Measurements from ENCODE around the gene PDZRN4. TPM values are rescaled to one million over a fixed set of nuclear protein-coding genes. Genes with fewer than 3 reads are reported as not detected.
A peak's percentile ranks its signal among the peaks of the same experiment; 100 is the strongest.
"Not testable (repeated sequence)": the region's sequence is repeated elsewhere in the genome, so short reads cannot be mapped to it uniquely, and the experiment has no call there.

The PDZRN4 gene
- total RNA-seq, 4 donors from 2014 or later: 0.54 to 2.9 (median 1.1) TPM

- no peak overlapping the region for H3K27ac ChIP-seq
- H3K4me3 ChIP-seq (replicated peaks in 1 of 3): no peak overlapping the region
- H3K27me3 ChIP-seq: no peaks in the 10 kb centered on the region
- TF ChIP-seq POLR2A (IDR thresholded peaks at IDR 0.05) (no peak), CTCF (IDR thresholded peaks at IDR 0.05) (no peak)
- H3K36me3 ChIP-seq: no peaks in the 10 kb centered on the region
- intact Hi-C loops (cut with DNase I): no loop called here
- no peaks in the 10 kb centered on the region for H3K9me3 ChIP-seq
- no peak for DNase-seq
- H3K4me1 ChIP-seq: no peaks in the 10 kb centered on the region
- WGBS, 2 donors: 25 to 36% methylated on average over 4 of the region's 4 CpGs
Measured at GRCh38 chr12:41234692-41235091, 46.6 kb downstream of the PDZRN4 start.

GRCh38 chr12:41242603-41243002, 54.5 kb downstream of the PDZRN4 start:
- 51 to 62% methylated on average over 2 of the region's 2 CpGs for WGBS, 2 donors
- no peak for DNase-seq
- no peaks in the 10 kb centered on the region for H3K4me1 ChIP-seq
- no peaks in the 10 kb centered on the region for H3K36me3 ChIP-seq
- H3K27me3 ChIP-seq: no peaks in the 10 kb centered on the region
- no peak overlapping the region for H3K27ac ChIP-seq
- TF ChIP-seq CTCF (IDR thresholded peaks at IDR 0.05): no peak
- no peak for TF ChIP-seq POLR2A (IDR thresholded peaks at IDR 0.05)
- H3K4me3 ChIP-seq (replicated peaks in 1 of 3): no peak overlapping the region
- H3K9me3 ChIP-seq: no peaks in the 10 kb centered on the region
- intact Hi-C loops (cut with DNase I): no loop called here

GRCh38 chr12:41248391-41248790, 60.3 kb downstream of the PDZRN4 start:
- Histone ChIP-seq H3K36me3 (no peaks in the 10 kb centered on the region), H3K4me3 (replicated peaks in 1 of 3) (no peak overlapping the region), H3K9me3 (no peaks in the 10 kb centered on the region), H3K4me1 (no peaks in the 10 kb centered on the region), H3K27me3 (no peaks in the 10 kb centered on the region), H3K27ac (no peak overlapping the region)
- intact Hi-C loops (cut with DNase I): no loop called here
- TF ChIP-seq POLR2A (IDR thresholded peaks at IDR 0.05) (no peak), CTCF (IDR thresholded peaks at IDR 0.05) (no peak)
- 91 to 93% methylated on average over 2 of the region's 2 CpGs for WGBS, 2 donors
- DNase-seq: no peak

- Histone ChIP-seq H3K36me3 (no peaks in the 10 kb centered on the region), H3K4me1 (no peaks in the 10 kb centered on the region), H3K9me3 (no peaks in the 10 kb centered on the region), H3K27me3 (no peaks in the 10 kb centered on the region), H3K27ac (no peak overlapping the region), H3K4me3 (replicated peaks in 1 of 3) (no peak overlapping the region)
- TF ChIP-seq POLR2A (IDR thresholded peaks at IDR 0.05) (no peak), CTCF (IDR thresholded peaks at IDR 0.05) (no peak)
- intact Hi-C loops (cut with DNase I): no loop called here
- 17 to 24% methylated on average over 2 of the region's 2 CpGs for WGBS, 2 donors
- peak; percentile 42 to 53 for DNase-seq
Measured at GRCh38 chr12:41250748-41251147, 62.6 kb downstream of the PDZRN4 start.

GRCh38 chr12:41254004-41254914, 66.1 kb downstream of the PDZRN4 start:
- H3K36me3 ChIP-seq: no peaks in the 10 kb centered on the region
- no peaks in the 10 kb centered on the region for H3K27me3 ChIP-seq
- TF ChIP-seq POLR2A (IDR thresholded peaks at IDR 0.05) (no peak), CTCF (IDR thresholded peaks at IDR 0.05) (no peak)
- intact Hi-C loops (cut with DNase I): no loop called here
- no peak overlapping the region for H3K4me3 ChIP-seq (replicated peaks in 1 of 3)
- no peak for DNase-seq
- WGBS, 2 donors: 75 to 88% methylated on average over 4 of the region's 4 CpGs
- H3K27ac ChIP-seq: no peak overlapping the region
- no peaks in the 10 kb centered on the region for H3K9me3 ChIP-seq
- no peaks in the 10 kb centered on the region for H3K4me1 ChIP-seq

GRCh38 chr12:41263196-41263595, 75.1 kb downstream of the PDZRN4 start:
- H3K4me3 ChIP-seq (replicated peaks in 1 of 3); H3K4me1 ChIP-seq; DNase-seq; H3K9me3 ChIP-seq; H3K36me3 ChIP-seq; H3K27ac ChIP-seq; H3K27me3 ChIP-seq: not testable (repeated sequence)
- 79 to 85% methylated on average over 6 of the region's 6 CpGs for WGBS, 2 donors
- intact Hi-C loops (cut with DNase I): loop anchor here (10.0 kb wide), 1 partner anchor 762 kb away; no protein-coding TSS in a partner anchor

Data from thyroid gland (tissue), 4 donors.